Suprapubic skin (tissue), 4 donors: ENCODE data around the gene LZTFL1. TPM values are rescaled to one million over a fixed set of nuclear protein-coding genes. Genes with fewer than 3 reads are reported as not detected.
A peak's percentile ranks its signal among the peaks of the same experiment; 100 is the strongest.

Source experiments
- DNase-seq, 2 donors: peaks; one replicate each; pipeline ENCODE4 v3.0.0-alpha.2; 2019; ENCODE audit warnings: low spot score in 2 of 2
- H3K27ac ChIP-seq: fragments of 200-600 bp; sonication (generic); one replicate; pipeline ENCODE4 v1.5.1; 2019
- H3K27me3 ChIP-seq: fragments of 200-600 bp; sonication (generic); one replicate; pipeline ENCODE4 v1.5.1; 2019
- H3K36me3 ChIP-seq: fragments of 200-600 bp; sonication (generic); one replicate; pipeline ENCODE4 v1.5.1; 2019
- H3K4me1 ChIP-seq: fragments of 200-600 bp; sonication (generic); one replicate; pipeline ENCODE4 v1.5.1; 2019
- H3K4me3 ChIP-seq: fragments of 200-600 bp; sonication (generic); one replicate; pipeline ENCODE4 v1.5.1; 2019; ENCODE audit warnings: mild to moderate bottlenecking
- H3K9me3 ChIP-seq: fragments of 200-600 bp; sonication (generic); one replicate; pipeline ENCODE4 v1.5.1; 2019
- CTCF ChIP-seq, 2 donors: fragments of 200-600 bp in 1 of 2; fragments of 450-650 bp in 1 of 2; sonication (generic) in 1 of 2; IDR thresholded peaks; one replicate each; pipeline ENCODE4 v1.5.1; 2016 to 2019; ENCODE audit warnings: antibody characterized with exemption in 2 of 2, mild to moderate bottlenecking in 1 of 2, moderate library complexity in 1 of 2
- EP300 ChIP-seq: sonication (generic); formaldehyde crosslinking; IDR thresholded peaks from one replicate; pipeline ENCODE4 v1.6.1; 2017; ENCODE audit warnings: antibody characterized with exemption
- POLR2A ChIP-seq, 2 donors: fragments of 450-650 bp; IDR thresholded peaks; one replicate each; pipeline ENCODE4 v1.6.1; 2017; ENCODE audit warnings: antibody characterized with exemption in 2 of 2, mild to moderate bottlenecking in 2 of 2, moderate library complexity in 2 of 2
- POLR2AphosphoS5 ChIP-seq, 3 donors: sonication (generic); formaldehyde crosslinking; IDR thresholded peaks; one replicate each; pipeline ENCODE4 v1.6.1; 2017; ENCODE audit warnings: antibody characterized with exemption in 3 of 3
- WGBS: methylation state at CpG from one replicate; pipeline ENCODE4 v1.1.5; 2018; 5-methylcytosine and 5-hydroxymethylcytosine counted together
- total RNA-seq, 4 donors: library from RNA; depleted of rRNA; stranded (reverse); fragments of >200 nt; gene quantifications; one replicate each; pipeline ENCODE4 v1.1.0, GENCODE V29; 2016

LZTFL1 gene
- total RNA-seq, 4 donors from 2014 or later: 17.0 to 24.6 (median 20.1) TPM

GRCh38 chr3:45774581-45775521, 67.1 kb downstream of the LZTFL1 start:
- Histone ChIP-seq H3K4me1 (no peaks in the 10 kb centered on the region), H3K27me3 (no peaks in the 10 kb centered on the region), H3K27ac (no peak overlapping the region), H3K9me3 (no peaks in the 10 kb centered on the region), H3K4me3 (no peak overlapping the region), H3K36me3 (no peaks in the 10 kb centered on the region)
- peak in 1 of 2 donors; percentile 55 for DNase-seq
- TF ChIP-seq POLR2A (IDR thresholded peaks at IDR 0.05) (no peak), POLR2AphosphoS5 (IDR thresholded peaks at IDR 0.05) (no peak), EP300 (no peak), CTCF (IDR thresholded peaks at IDR 0.05) (no peak)
- 52% methylated on average over 8 of the region's 8 CpGs for WGBS

- DNase-seq: peak in 1 of 2 donors; percentile 11
- Histone ChIP-seq H3K27me3 (no peaks in the 10 kb centered on the region), H3K36me3 (no peaks in the 10 kb centered on the region), H3K27ac (no peak overlapping the region), H3K4me3 (no peak overlapping the region), H3K9me3 (no peaks in the 10 kb centered on the region), H3K4me1 (no peaks in the 10 kb centered on the region)
- WGBS: 54% methylated on average over 7 of the region's 7 CpGs
- TF ChIP-seq EP300: no peak
- TF ChIP-seq CTCF (IDR thresholded peaks at IDR 0.05): no peak
These were observed 68.0 kb downstream of the LZTFL1 start for GRCh38 chr3:45773714-45774449.

Other genes starting within 250 kb of the LZTFL1 start
- gene LIMD1, start 247.4 kb downstream of the LZTFL1 start, total RNA-seq: 10 to 100 TPM; 16.6 to 55.4 (median 26.3) TPM
- gene SACM1L, start 152.7 kb downstream of the LZTFL1 start, total RNA-seq: 10 to 100 TPM; 22.8 to 48.9 (median 31.2) TPM
- under 1 TPM in 1 of 4 donors, not detected in 3; 0.42 TPM for gene SLC6A20, start 45.6 kb downstream of the LZTFL1 start, total RNA-seq
- not detected for gene CCR9, start 44.4 kb upstream of the LZTFL1 start, total RNA-seq
- gene CXCR6, start 101.3 kb upstream of the LZTFL1 start, total RNA-seq: under 1 TPM in 2 of 4 donors, not detected in 2; 0.23 to 0.59 TPM
- gene FYCO1, start 153.7 kb upstream of the LZTFL1 start, total RNA-seq: 10 to 100 TPM; 45.3 to 64.5 (median 53.7) TPM
- gene XCR1, start 185.4 kb upstream of the LZTFL1 start, total RNA-seq: 1 to 10 TPM in 2 of 4 donors, under 1 TPM in 1, not detected in 1; 0.93 to 7.2 (median 1.9) TPM